ENCODE results near the gene RABGAP1L.

- TF ChIP-seq ZNF513 (tag by site-specific recombination; IDR thresholded peaks at IDR 0.05) (no peak), TSHZ1 (tag by site-specific recombination; IDR thresholded peaks at IDR 0.05; ENCODE audit: borderline replicate concordance) (no peak), CTCF (tag by site-specific recombination; IDR thresholded peaks at IDR 0.05) (no peak), ZNF792 (tag by site-specific recombination; IDR thresholded peaks at IDR 0.05) (no peak), PBX3 (CRISPR knock-in tag; IDR thresholded peaks at IDR 0.05) (no peak), ZSCAN5A (tag by site-specific recombination; IDR thresholded peaks at IDR 0.05) (no peak)
Observed at GRCh38 chr1:174174461-174175329, 15.4 kb downstream of the RABGAP1L start.

All from HEK293 (cell line).